Measurements from ENCODE around the gene HDLBP.

Gene HDLBP

DNA sequence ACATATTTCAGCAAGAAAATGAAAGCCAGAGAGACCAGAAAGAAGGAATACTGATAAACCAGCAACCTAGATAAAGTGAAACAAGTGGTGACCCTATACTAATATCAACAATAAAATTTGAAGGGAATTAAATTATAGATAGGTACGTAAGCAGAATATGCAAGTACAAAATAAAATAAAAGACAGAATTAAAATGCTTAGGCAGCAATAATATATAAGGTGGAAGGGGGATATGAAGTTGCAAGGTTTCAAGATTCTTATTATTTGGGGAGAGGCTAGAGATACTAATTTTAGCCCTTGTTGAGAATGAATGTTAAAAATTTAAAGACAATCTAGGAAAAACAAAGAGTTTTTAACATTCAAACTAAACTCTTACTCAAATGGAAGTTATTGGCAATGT is 39.6 kb downstream of the HDLBP start:
- no peak for DNase-seq (ENCODE audit: low spot score)

DNA sequence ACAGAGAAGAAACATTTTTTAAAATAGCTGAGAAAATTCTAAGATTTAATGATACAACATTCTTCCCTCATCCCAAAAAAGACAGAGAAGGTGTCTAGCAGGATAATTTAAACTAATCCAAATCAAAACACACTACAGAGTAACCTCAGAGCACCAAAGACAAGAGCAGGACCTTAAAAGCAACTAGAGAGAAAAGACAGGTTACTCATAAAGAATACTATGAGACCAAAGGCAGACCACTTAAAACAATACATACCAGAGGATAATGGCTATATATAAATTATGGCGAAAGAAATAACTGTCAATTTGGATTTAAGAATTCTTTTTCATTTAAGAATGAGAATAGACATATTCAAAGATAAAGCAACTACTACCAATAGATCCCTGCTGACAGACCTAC is 40.0 kb downstream of the HDLBP start:
- DNase-seq (ENCODE audit: low spot score): no peak

DNA sequence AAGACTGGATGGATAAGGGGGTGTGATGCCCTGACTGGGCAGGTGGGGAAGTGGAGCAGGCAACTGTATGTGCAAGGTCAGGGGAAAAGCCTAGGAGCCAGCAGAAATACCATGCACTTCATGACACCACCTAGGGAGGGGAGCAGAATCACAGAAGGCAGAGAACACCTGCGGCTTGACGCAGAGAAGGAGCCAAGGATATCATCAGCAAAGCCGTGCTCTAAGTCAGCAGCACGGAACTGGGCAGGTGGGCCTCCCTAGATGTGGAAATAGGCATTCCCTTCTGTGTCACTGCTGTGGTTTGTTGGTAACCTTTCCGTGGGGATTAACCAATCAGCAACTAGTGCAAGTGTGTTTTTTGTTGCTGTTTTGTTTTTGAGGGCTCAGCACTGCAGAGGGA is 41.3 kb downstream of the HDLBP start:
- DNase-seq (ENCODE audit: low spot score): no peak

DNA sequence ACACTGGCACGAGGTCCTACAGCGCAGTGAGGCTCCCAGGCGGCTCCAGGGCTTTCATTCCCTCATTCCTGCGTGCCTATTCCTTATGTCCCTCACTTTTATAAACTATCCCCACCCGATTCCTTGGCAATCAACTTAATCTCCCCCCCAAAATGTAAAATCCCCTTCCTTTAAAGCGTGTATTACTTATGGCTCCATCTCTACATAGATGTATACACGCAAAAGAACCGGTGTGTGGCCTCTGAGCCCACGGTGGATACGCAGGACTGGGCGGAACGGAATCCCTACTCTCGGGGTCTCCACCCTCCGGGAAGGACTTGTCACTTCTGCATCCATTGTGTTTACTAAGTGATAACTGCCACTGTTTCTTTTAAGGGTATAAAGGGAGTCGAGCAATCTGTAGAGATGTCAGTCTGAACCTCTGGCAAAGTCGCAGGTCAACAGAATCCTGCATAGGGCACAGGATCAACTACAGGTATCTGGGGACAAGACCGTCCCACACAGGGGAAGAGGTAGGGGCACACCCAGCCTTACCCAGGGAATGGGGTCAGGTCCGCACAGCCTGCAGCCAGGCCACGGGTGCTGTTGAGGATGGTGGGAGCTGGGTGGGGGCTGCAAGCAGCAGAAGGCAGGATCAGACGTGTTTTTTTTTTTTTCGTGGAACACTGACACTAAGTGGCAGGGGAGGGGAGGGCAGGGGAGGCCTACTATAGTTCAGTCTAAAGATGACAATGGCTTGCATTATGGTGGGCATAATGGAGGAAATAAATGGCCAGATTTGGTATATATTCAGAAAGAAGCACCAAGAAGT is 42.1 kb downstream of the HDLBP start:
- DNase-seq (ENCODE audit: low spot score): no peak

DNA sequence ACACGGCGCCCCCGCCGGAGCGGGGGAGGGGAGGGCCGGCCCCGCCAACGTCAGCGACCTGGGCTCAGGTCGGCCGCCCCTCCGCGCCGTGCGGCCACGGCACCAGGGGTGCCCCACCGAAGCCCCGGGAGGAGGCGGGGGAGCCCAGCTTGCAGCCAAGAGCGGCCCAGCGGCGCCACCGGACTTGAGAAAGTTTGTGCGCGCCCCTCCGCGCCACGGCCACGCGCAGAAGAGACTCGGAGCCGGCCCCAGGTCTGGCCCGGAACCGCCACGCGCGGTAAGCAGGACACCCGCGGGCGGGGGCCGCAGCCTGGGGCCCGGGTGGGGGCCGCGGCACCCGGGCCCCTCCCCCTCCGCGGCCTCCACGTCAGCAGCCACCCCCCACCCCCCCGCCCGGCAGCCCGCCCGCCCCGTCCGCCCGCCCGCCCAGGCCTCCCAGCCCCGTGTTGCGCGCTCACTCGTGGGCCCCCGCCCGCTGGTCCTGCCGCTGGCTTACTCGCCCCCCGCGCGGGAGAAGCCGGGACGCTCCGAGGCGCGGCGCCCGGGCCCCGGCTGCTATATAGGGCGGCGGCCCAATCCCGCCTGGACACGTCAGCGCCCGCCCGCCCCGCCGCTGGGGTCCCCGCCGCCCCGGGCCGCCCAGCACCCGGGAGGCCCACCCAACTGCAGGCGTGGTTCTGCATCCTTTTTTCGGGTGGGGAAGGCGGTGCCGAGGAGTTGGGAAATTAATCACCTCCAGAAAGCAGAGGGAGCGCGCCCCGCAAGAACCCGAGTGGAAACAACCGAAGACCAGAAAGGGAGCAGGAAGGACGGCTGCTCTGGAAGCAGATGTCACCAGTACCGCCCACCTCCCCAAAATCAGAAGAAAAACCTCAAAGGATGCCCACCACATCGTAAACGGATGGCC is 42.9 kb downstream of the HDLBP start:
- peak; percentile 89 for DNase-seq (ENCODE audit: low spot score)

DNA sequence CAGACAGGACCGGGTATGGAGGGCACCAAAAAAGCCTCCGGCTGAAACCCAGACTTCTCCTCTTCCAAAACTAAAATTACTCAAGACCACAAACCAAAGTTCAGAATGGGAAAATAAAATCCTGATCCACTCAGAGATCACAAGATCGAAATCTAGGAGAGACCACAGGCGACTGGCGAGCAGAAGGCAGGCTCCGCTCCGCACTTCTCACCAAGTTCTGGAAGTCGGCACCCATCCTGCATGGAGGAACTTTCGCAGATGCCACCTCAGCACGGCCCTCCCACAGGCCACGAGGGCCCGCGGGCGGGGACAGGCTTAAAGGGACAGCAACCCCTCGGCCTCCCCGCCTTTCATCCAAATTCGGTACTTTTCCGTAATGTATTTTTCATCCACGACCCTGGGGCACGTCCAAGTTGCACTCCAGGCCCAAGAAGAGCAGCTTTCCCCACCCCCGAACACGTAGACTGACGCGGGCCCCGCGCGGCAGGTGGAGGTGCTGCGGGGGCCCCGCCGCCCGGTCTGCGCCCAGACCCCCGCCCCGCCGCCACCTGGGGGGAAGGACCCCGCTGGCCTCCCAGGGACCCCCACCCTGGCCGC is 43.7 kb downstream of the HDLBP start:
- peak; percentile 75 for DNase-seq (ENCODE audit: low spot score)

DNA sequence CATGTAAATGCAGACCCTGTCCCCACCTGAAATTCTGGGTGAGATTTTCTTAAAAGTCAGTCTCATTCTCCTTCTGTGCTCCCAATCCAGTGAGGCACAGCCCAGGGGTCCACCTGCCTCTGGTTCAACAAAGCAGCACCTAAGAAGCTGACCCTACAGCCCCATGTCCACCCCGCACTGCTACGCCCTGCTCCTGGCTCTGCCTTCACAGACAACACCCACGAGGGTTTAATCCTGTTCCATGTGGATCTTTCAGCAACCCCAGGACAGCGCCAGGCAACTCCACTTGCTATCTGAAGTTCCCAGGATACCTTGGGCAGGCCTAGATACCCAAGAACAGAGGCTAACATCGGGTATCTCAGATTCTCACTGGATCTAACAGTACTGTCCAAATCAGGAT is 44.9 kb downstream of the HDLBP start:
- no peak for DNase-seq (ENCODE audit: low spot score)

DNA sequence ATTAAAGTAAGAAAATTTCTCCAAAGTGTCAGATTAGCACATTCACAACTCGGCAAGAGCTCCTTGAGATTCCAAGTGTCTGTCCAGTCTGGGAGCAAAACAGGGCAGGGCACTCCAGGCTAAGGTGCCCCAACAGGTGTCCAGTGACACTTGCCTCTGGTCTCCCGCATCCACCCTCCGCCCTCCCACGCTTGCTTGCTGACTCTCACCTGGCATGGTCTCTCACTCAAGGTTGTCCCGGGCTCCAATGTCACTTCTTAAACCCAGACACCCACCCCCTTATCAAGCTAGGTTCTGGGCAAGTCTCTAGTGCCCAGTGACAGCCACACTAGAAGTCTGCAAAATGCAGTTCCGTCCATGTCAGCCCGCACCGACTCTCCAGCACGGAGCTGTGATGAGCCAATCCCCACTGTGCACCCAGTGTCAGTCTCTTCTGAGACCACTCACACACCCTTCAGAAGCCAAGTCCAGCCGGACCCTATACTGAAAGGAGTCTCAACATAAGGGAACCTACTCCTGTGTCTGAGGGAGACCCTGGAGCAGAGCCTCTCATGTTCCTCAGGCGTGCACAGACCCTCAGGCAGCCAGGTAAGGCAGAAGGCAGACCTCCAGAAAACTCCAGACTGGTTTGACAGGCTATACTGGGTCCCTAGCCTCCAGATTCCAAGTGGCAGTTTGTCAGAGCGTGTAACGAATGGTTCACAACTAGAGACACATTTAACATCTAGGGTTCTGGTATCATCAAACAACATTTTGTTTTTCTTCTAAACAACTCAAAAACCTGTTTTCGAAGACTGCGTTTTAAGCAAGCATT is 45.6 kb downstream of the HDLBP start:
- DNase-seq (ENCODE audit: low spot score): no peak

DNA sequence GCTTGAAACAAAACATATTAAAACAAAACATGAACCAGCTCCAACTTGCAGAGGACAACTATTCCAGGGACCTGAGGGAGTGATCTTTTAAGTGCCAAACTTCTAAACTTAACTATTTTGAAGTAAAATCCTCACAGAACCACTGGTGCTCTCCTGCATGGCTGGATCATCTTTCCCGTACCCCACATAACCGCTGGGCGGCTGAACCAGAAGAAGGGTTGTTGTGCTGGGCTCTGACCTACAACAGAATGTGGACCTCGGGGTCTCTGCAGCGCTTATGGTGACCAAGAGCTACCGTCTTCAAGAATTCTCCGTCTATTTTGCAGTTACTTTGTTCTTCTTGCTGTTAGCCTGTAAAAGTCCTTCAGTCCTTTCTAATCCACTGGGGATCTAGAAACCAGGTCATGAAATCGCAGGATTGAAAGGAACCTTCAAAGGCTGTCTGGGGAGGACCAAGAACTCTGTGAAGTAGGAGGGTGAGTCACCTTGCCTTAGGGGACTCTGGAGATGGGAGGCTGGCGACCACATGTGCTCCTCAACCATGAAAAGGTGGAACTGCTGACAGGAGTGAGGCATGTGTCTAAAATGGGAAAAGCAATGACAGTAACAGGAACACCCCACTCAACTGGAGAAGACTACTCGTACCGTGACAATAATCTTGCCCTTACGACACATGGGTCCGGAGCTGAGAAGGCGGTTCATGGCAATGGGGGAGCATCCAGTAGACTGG is 46.6 kb downstream of the HDLBP start:
- no peak for DNase-seq (ENCODE audit: low spot score)

DNA sequence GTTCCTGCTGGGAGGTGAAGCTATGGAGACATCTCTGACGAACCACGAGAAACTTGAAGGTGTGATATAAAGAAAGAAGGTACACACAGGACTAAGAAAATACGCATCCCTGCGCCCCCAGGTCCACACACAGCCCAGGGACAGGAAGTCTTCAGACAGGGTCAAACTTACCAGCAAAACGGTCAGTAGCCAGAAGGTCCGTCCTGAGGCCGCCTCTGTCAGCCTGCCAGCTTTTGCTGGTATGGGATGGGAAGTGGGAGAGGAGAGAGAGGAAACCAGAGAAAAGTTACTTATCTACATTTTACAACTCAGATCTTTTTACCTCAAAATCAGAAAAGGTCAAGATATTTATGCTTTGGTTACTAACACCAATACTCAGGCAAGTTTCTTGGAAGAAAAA is 47.2 kb downstream of the HDLBP start:
- DNase-seq (ENCODE audit: low spot score): no peak

DNA sequence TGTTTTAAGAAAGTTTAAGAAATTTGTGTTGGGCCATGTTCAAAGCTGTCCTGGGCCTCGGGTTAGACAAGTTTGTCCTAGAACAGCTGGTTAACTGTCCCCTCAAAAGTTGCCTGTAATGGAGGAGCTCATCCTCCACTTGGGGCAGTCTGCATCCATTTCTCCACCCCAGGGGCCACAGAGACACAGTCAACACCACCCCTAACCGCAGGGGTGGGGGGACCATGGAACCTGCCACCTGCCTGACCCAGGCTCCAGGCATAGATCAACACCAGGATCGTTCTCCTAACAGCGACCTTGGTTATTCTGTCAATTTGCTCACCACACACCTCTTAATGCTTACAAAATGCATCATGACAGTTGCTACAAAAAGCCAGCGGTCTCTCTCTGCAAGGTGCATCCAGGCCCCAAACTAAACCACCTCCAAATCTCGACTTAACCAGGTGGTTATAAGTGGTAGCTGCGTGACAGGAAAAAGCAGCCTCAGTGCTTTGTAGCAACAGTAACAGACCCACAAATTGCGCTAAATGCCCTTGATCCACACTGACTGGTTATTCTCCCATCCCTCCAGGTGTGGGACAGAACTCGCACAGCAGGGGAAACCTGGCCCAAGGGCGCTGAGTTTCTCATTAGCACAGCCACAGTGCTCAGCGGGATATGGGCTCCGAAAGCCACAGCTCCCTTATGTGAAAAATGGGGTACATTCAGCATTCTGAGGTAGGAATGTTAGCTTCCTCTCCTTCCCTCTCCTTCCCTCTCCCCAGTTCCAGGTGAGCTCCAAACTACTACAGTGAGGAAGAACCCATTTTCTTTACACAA is 48.0 kb downstream of the HDLBP start:
- DNase-seq (ENCODE audit: low spot score): no peak

DNA sequence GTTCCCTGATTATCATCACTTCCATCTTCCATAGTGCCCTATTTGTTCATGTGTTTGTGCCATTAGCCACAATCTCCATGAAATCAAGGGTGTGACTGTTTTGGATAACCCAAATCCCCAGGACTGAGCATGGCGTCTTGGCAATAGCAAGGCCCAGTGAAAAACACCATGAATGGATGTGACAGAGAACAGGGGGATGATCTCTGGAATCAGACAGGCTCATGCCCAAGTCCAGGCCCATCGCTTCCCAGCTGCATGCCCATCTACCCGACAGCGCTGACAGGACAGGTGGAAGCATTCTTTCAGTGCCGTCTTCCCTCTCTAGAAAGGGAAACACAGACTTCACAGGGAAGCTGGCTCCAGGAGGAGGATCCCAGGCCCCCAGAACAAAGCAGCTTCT is 50.0 kb downstream of the HDLBP start:
- DNase-seq (ENCODE audit: low spot score): no peak

DNA sequence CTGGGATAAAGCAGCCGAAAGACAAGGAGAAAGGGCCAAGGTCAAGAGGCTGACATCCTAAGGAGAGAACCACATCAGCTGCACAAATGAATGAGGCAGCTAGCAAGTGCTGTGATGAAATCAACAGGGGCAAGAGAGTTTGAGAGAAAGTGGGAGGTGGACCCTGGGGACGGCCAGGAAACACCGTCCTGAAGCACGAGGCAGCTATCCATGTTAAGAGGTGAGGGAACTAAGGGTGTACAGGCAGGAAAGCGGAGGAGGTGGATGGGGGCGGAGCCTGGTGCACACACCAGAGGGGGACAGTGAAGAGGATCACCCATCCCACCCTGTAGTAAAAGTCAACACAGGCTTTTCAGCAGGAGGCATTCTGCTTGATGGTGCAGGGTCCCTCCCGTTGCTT is 52.4 kb downstream of the HDLBP start:
- DNase-seq (ENCODE audit: low spot score): no peak

DNA sequence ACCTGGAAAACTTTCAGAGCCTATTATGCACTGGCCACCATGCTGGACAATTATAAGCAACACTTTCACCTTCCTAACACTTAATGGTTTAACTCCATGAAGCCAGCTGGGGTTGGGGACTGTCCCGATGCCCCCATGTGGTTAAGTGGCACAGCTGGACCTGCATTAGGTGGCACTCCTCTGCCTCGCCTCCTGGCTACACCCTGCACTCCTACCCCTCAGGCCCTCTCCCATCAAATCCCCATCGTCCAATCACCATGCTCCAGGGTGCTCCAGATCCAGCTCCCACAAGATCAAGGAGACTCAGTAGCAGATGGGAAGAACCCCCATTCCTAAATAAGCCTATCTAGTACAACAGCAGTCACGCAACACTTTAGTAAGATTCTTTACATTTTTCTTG is 53.8 kb downstream of the HDLBP start:
- DNase-seq (ENCODE audit: low spot score): no peak

DNA sequence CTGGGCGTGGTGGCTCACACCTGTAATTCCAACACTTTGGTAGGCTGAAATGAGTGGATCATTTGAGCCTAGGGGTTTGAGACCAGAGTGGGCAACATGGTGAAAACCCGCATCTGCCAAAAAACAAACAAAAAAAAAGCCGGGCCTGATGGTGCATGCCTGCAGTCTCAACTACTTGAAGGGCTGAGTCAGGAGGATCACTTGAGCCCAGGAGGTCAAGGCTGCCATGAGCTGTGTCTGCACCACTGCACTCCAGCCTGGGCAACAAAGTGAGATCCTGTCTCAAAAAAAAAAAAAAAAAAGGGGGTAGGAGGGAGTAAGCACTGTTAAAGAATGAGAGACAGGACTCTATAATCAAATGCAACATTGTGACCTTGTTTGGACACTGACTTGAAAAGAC is 54.6 kb downstream of the HDLBP start:
- no peak for DNase-seq (ENCODE audit: low spot score)

DNA sequence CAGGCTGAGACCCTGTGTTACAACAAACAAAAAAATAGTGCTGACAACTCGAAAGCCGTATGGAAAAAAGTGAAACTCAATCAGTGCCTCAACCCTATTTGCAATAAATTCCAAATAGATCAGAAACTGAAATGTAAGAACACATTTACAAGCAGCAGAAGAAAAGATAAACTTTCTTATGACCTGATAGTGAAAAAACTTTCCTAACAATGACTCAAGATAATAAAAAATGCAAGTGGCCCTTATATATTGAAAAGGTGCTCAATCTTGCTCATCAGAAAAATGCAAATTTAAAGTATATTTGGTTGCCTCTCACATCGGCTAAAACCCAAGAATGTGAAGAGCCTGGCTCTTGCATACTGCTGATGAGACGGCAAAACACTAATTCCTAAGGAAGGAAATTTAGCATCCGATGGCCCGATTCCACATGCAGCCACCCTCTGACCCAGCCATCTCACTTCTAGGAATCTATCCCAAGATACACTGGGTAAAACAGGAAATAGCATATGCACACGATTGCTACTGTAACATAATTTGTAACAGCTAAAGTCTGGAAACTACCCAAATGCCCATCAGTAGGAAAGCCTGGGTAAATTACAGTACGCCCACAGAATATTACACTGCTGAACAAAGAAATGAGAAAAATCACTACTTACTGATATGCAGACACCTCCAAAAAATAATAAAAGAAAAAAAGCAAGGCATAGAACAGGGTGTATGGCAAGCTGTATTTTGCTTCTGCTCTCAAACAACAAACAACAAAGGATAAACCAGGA is 56.8 kb downstream of the HDLBP start:
- no peak for DNase-seq (ENCODE audit: low spot score)

DNA sequence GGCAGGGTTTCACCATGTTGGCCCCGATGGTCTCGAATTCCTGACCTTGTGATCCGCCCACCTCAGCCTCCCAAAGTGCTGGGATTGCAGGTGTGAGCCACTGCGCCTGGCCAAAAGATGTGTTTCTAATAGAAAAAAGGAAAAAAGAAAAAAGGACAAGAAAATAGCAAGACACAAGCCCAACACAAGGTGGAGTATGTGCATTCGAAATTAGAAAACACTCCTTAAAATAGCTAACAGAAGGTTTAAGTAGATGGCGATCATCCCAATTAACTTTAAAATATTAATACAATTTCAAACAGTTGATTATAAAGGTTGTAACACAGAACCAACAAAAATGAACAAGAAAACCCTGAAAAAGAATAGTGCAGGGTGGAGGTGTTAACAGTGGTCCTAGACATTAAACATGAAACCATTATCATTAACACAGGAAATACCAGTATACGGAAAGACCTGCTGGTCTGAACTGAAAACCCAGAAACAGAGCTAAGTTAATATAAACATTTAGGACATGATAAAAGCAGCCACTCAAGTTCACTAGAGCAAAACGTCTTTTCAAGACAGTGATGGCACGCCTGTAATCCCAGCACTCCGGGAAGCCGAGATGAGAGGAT is 57.9 kb downstream of the HDLBP start:
- DNase-seq (ENCODE audit: low spot score): no peak

DNA sequence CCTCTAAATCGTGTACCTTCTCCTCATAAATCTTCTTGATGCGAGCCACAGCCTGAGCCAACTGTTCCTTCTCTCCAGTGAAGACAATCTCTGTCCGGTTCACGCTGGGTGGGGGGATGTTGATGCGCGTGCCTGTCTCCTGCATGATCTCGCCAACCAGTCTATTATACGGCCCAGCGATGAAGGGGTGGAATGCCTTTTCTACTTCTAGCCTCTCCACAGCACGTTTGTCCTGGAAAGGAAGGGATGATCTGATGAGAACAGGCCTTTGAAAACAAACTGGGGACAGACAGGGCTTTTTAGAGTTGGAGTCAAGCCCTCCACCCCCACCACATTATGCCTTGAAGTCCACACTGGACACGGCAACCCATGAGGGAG is 59.3 kb downstream of the HDLBP start:
- no peak for DNase-seq (ENCODE audit: low spot score)

DNA sequence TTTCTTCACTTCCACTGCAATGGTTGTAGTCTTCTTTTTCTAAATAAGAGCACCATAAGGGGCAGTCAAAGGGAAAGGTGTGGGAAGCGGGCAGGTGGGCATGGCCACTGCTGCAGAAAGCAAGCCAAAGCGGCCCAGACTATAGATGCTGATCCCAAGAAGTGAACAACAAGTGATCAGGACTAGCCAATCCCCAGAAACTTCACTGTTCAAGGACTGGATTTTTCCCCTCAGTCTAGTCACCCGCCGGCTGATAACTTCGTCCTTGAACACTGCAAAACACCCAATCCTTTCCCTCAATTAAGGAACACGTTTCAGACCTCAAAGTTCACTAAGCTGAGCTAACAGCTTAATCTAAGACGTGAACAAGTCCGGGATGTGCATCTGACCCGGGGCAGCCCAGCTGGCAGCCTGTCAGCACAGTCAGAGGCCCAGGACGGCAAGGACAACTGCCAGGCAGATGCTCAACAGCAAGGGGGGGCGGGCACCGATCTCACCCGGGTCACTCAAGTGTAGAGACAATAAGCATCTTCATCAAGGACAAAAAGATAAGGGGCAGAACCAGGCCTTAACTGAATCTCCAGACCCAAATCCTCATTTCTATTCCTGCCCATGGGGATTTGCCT is 59.8 kb downstream of the HDLBP start:
- no peak for DNase-seq (ENCODE audit: low spot score)

All from D341Med (cell line).